Measurements from ENCODE around the gene BRINP2.

The BRINP2 gene

DNA sequence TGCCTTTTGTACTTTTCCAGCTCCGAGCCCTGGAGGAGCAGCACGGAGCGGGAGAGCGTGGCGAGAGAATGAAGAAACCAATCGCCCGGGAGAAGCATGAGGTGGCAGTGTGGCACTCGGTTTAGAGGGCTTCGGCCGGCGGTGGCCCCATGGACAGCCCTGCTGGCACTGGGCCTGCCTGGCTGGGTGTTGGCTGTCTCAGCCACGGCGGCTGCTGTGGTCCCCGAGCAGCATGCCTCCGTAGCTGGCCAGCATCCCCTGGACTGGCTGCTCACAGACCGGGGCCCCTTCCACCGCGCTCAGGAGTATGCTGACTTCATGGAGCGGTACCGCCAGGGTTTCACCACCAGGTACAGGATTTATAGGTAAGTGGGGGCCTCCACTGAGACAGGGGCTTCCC, 59.0 kb downstream of the BRINP2 start:
- H3K4me1 ChIP-seq (ENCODE audit: control insufficient read depth in 1 of 2, insufficient read depth in 2 of 2, low read length in 2 of 2) = no peaks in the 10 kb centered on the region
- no peaks in the 10 kb centered on the region for H3K36me3 ChIP-seq (ENCODE audit: control insufficient read depth in 1 of 2, insufficient read depth in 2 of 2, low read length in 2 of 2)
- no peak overlapping the region for H3K4me3 ChIP-seq (ENCODE audit: low read depth in 1 of 2, low read length in 2 of 2)

DNA sequence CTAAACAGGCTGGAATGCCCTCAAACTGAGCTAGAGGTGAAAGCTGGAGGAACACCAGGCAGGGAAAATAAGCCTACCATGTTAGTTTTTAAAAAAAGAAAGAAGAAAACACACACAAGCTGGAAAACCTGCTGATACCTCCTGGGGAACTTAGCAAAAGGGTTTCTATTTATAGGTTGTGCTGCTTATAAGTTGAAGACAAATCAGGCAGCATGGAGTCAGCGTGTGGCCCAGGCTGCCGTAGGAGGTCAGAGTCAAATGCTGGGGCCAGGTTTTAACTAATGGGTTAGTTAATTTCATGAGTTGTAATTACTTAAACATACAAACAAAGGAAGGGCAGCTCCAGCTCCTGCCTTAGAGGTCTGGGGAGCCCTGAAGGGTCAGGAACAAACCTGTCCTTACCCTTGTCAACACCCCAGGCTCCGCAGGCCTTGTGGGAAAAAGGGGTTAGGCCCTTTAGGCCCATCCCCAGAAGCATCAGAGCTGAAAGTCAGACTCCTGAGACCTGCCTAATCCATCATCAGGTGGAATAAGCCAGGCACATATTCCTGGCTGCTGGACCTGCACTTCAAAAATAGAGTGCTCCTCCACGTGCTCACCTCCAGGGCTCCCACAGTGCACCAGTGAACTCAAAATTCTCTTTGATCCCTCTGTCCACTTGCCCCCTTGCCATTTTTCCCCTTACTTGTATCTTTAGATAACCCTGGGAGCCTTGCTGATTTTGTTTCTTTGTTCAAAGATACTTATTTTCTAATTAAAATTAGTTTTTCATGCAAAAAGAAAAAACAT, 59.7 kb downstream of the BRINP2 start:
- H3K27me3 ChIP-seq (ENCODE audit: low read depth, low read length) = no peaks in the 10 kb centered on the region
- H3K27ac ChIP-seq (ENCODE audit: low read length) = no peak overlapping the region
- no peak overlapping the region for H3K4me3 ChIP-seq (ENCODE audit: low read depth in 1 of 2, low read length in 2 of 2)
- H3K4me1 ChIP-seq (ENCODE audit: control insufficient read depth in 1 of 2, insufficient read depth in 2 of 2, low read length in 2 of 2) = no peaks in the 10 kb centered on the region
- H3K36me3 ChIP-seq (ENCODE audit: control insufficient read depth in 1 of 2, insufficient read depth in 2 of 2, low read length in 2 of 2) = no peaks in the 10 kb centered on the region
- H3K9me3 ChIP-seq (ENCODE audit: control insufficient read depth in 1 of 2, low read length in 2 of 2) = no peaks in the 10 kb centered on the region

More for the DNA sequence above, 59.0 kb downstream of the BRINP2 start:
- Histone ChIP-seq H3K9me3 (ENCODE audit: control insufficient read depth in 1 of 2, low read length in 2 of 2) (no peaks in the 10 kb centered on the region), H3K27ac (ENCODE audit: low read length) (no peak overlapping the region), H3K27me3 (ENCODE audit: low read depth, low read length) (no peaks in the 10 kb centered on the region)

DNA sequence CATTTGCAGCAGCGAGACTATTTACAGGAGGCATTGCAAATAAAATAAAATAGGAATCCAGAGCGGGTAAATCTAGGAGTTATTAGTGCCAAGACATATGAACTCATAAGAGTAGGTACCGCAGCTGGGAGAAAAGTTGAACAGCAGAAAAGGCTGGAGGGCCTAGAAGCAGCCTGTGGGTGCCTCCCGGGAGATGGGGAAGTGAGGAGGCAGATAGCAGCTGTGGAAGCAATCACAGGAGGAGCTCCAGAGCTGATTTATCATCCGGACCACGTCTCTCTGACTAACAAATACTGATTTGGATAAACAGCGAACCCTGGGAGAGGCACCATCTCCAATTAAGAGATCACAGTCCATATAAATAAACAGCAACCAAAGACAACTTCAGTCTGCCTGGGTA, 64.6 kb downstream of the BRINP2 start:
- no peaks in the 10 kb centered on the region for H3K9me3 ChIP-seq (ENCODE audit: control insufficient read depth in 1 of 2, low read length in 2 of 2)

DNA sequence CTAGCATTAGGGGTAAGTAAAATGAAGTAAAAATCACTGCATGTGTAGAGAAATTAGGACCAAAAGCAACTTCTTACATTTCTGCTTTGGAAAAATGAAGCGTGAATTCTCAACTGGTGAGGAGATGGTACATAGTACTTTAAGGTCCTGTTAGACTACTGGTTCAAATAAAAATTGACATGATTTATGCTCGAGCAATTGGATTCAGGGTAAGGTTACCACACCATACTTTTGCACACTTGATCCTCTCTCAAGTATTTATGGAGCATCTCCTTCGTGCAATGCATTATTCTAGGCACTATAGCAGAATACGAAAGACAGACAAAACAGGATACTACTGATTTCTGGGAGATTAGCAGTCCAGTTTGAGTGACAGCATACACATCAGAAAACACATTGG, 66.2 kb downstream of the BRINP2 start:
- Histone ChIP-seq H3K4me3 (ENCODE audit: low read depth in 1 of 2, low read length in 2 of 2) (no peak overlapping the region), H3K27me3 (ENCODE audit: low read depth, low read length) (no peaks in the 10 kb centered on the region), H3K9me3 (ENCODE audit: control insufficient read depth in 1 of 2, low read length in 2 of 2) (no peaks in the 10 kb centered on the region), H3K4me1 (ENCODE audit: control insufficient read depth in 1 of 2, insufficient read depth in 2 of 2, low read length in 2 of 2) (no peaks in the 10 kb centered on the region), H3K27ac (ENCODE audit: low read length) (no peak overlapping the region), H3K36me3 (ENCODE audit: control insufficient read depth in 1 of 2, insufficient read depth in 2 of 2, low read length in 2 of 2) (no peaks in the 10 kb centered on the region)

More for the DNA sequence above, 64.6 kb downstream of the BRINP2 start:
- Histone ChIP-seq H3K36me3 (ENCODE audit: control insufficient read depth in 1 of 2, insufficient read depth in 2 of 2, low read length in 2 of 2) (no peaks in the 10 kb centered on the region), H3K27ac (ENCODE audit: low read length) (no peak overlapping the region), H3K4me1 (ENCODE audit: control insufficient read depth in 1 of 2, insufficient read depth in 2 of 2, low read length in 2 of 2) (no peaks in the 10 kb centered on the region), H3K27me3 (ENCODE audit: low read depth, low read length) (no peaks in the 10 kb centered on the region), H3K4me3 (ENCODE audit: low read depth in 1 of 2, low read length in 2 of 2) (no peak overlapping the region)

DNA sequence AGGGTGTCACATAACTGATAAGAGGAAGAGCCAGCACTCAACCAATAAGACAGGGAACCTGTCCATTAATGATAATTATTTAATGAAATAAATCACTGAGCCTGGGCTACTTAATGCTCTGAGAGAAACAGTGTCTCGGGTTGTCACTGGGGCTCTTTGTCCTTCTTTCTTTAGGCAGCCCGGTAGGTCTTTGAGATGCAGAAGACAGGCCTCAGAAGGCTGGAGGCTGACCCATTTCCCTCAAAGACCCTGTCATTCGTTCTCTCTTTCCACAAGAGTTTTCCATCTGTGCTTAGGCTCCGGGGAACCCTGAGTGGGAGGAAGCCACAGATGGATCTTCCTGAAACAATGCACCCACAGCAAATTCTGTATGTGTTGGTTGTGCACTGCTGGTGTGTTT, 68.2 kb downstream of the BRINP2 start:
- H3K9me3 ChIP-seq (ENCODE audit: control insufficient read depth in 1 of 2, low read length in 2 of 2) = no peaks in the 10 kb centered on the region
- H3K4me3 ChIP-seq (ENCODE audit: low read depth in 1 of 2, low read length in 2 of 2) = no peak overlapping the region
- H3K27me3 ChIP-seq (ENCODE audit: low read depth, low read length) = no peaks in the 10 kb centered on the region
- no peak overlapping the region for H3K27ac ChIP-seq (ENCODE audit: low read length)
- H3K36me3 ChIP-seq (ENCODE audit: control insufficient read depth in 1 of 2, insufficient read depth in 2 of 2, low read length in 2 of 2) = no peaks in the 10 kb centered on the region
- H3K4me1 ChIP-seq (ENCODE audit: control insufficient read depth in 1 of 2, insufficient read depth in 2 of 2, low read length in 2 of 2) = no peaks in the 10 kb centered on the region

DNA sequence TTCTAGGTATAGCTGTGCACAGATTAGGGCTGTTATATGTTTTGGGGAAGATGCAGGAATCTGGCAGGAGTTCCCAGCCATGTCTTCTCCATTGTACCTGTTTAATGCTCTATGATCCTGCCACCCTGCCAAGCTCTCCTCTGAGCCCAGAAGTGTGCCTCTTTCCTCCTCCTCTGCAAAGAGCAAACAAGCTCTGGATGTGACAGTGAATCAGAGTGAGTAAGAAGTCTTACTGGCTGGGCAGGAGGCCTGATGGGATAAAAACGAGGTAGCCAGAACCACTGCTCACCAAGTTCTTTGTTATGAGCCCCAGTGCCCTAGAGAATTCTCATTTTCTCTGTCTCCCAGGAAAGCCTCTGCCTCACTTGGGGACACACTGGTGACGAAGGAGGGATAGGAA, 69.0 kb downstream of the BRINP2 start:
- Histone ChIP-seq H3K36me3 (ENCODE audit: control insufficient read depth in 1 of 2, insufficient read depth in 2 of 2, low read length in 2 of 2) (no peaks in the 10 kb centered on the region), H3K4me3 (ENCODE audit: low read depth in 1 of 2, low read length in 2 of 2) (no peak overlapping the region), H3K27me3 (ENCODE audit: low read depth, low read length) (no peaks in the 10 kb centered on the region), H3K9me3 (ENCODE audit: control insufficient read depth in 1 of 2, low read length in 2 of 2) (no peaks in the 10 kb centered on the region), H3K27ac (ENCODE audit: low read length) (no peak overlapping the region), H3K4me1 (ENCODE audit: control insufficient read depth in 1 of 2, insufficient read depth in 2 of 2, low read length in 2 of 2) (no peaks in the 10 kb centered on the region)

DNA sequence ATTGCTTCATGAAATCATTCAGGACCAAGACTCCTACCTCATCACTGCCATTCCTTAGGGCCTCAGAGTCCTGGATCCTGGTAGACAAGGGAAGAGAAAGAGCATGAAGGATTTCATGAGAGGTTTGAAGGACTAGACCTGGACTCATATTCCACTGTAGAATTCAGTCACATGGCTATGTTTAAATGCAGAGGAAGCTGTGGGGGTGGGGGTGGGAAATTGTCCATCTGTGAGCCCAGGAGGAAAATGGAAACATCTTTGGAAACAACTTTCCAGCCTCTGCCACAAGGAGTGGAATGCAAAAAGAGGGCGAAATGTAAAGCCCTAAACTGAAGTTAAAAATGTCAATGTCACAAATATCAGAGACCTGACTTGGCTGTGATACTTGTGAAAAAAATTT, 73.0 kb downstream of the BRINP2 start:
- Histone ChIP-seq H3K4me1 (ENCODE audit: control insufficient read depth in 1 of 2, insufficient read depth in 2 of 2, low read length in 2 of 2) (peaks cover 0 to 7% of the 10 kb centered on the region in 2 donors), H3K27me3 (ENCODE audit: low read depth, low read length) (no peaks in the 10 kb centered on the region), H3K27ac (ENCODE audit: low read length) (no peak overlapping the region), H3K9me3 (ENCODE audit: control insufficient read depth in 1 of 2, low read length in 2 of 2) (no peaks in the 10 kb centered on the region), H3K4me3 (ENCODE audit: low read depth in 1 of 2, low read length in 2 of 2) (no peak overlapping the region), H3K36me3 (ENCODE audit: control insufficient read depth in 1 of 2, insufficient read depth in 2 of 2, low read length in 2 of 2) (no peaks in the 10 kb centered on the region)

DNA sequence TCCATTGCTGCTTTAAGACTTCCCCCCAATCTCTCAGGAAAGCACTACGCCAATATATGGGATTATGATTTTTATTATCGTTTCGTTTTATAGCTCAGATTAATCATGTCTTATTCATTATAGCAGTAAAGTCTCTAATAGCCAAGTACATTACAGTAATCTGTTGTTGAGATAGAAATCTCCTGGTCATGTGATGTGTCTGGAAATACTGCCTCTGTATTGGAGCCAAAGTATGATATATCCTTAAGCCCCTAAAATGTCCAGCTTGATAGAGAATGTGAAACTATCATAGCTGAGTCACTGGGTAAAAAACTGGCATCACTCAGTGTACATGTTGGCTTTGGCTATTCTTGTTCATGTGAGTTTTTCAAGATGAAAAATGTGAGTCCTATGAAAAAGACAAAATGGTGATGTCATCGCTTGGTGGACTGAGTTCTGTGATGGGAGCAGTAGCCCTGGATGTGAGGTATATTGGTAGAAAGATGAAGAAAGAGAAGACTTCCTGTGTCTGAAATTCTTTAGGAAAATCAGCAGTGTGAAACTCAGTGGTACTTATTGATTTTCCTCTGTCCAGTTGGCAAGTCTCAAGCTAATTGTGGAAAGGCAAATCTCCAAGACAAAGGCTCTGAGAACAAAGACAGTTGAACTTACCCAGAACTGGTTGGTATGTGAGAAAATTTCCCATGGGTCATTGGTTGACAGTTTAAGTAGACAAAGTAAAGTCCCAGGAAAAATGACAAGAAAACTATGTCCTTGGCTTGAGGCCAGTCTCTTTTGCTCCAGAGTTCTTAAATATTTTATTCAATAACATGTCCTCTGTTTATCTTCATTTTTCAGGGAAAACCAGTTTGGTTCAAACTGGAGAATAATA, 76.2 kb downstream of the BRINP2 start:
- no peak overlapping the region for H3K4me3 ChIP-seq (ENCODE audit: low read depth in 1 of 2, low read length in 2 of 2)

DNA sequence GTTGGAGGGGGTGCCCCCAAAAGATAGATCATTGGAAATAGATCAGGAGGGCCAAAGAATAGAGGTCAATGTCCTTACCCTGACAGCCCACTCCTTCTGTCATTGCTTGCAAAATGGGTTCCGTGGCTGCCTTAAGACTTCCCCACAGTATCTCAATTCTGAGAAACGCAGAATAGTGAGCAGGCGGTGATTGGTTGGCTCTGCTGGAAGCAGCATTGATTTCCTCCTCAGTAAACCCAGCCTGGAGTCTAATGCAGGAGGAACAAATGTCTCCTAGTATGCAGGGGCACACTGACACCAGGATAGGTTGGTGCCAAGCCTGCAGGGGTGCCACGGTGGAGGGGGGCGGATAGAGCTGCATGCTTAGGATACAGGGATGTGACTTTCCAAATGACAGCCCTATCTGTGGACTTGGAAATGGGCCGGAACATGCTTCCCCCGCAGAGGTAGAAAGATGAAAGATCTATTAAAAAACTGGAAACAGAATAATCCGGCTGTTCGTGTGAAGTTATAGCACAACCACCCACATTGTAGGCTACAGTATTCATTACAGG, 76.9 kb downstream of the BRINP2 start:
- Histone ChIP-seq H3K36me3 (ENCODE audit: control insufficient read depth in 1 of 2, insufficient read depth in 2 of 2, low read length in 2 of 2) (no peaks in the 10 kb centered on the region), H3K27me3 (ENCODE audit: low read depth, low read length) (no peaks in the 10 kb centered on the region), H3K4me3 (ENCODE audit: low read depth in 1 of 2, low read length in 2 of 2) (no peak overlapping the region), H3K27ac (ENCODE audit: low read length) (no peak overlapping the region), H3K4me1 (ENCODE audit: control insufficient read depth in 1 of 2, insufficient read depth in 2 of 2, low read length in 2 of 2) (peaks cover 0 to 7% of the 10 kb centered on the region in 2 donors), H3K9me3 (ENCODE audit: control insufficient read depth in 1 of 2, low read length in 2 of 2) (no peaks in the 10 kb centered on the region)

More for the DNA sequence above, 76.2 kb downstream of the BRINP2 start:
- no peaks in the 10 kb centered on the region for H3K36me3 ChIP-seq (ENCODE audit: control insufficient read depth in 1 of 2, insufficient read depth in 2 of 2, low read length in 2 of 2)
- no peaks in the 10 kb centered on the region for H3K9me3 ChIP-seq (ENCODE audit: control insufficient read depth in 1 of 2, low read length in 2 of 2)
- no peaks in the 10 kb centered on the region for H3K27me3 ChIP-seq (ENCODE audit: low read depth, low read length)
- no peak overlapping the region for H3K27ac ChIP-seq (ENCODE audit: low read length)
- peaks cover 0 to 7% of the 10 kb centered on the region in 2 donors for H3K4me1 ChIP-seq (ENCODE audit: control insufficient read depth in 1 of 2, insufficient read depth in 2 of 2, low read length in 2 of 2)

DNA sequence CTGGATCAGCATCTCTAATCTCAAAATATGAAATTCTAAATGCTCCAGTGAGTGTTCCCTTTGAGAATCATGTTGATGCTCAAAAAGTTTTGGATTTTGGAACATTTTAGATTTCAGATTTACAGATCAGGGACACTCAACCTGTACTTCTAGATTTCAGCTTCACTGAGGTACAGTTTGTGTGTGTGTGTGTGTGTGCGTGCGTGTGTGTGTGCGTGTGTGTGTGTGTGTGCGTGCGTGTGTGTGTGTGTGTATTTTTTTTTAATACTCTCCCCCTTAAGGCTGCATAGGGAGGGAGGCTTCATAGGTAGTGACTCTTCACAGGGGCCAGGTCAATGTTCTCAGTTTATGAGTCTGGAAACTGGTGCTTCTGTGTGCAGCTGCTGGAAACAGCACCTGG, 77.5 kb downstream of the BRINP2 start:
- no peaks in the 10 kb centered on the region for H3K9me3 ChIP-seq (ENCODE audit: control insufficient read depth in 1 of 2, low read length in 2 of 2)
- H3K4me3 ChIP-seq (ENCODE audit: low read depth in 1 of 2, low read length in 2 of 2) = no peak overlapping the region
- H3K36me3 ChIP-seq (ENCODE audit: control insufficient read depth in 1 of 2, insufficient read depth in 2 of 2, low read length in 2 of 2) = no peaks in the 10 kb centered on the region
- no peak overlapping the region for H3K27ac ChIP-seq (ENCODE audit: low read length)
- peaks cover 0 to 7% of the 10 kb centered on the region in 2 donors for H3K4me1 ChIP-seq (ENCODE audit: control insufficient read depth in 1 of 2, insufficient read depth in 2 of 2, low read length in 2 of 2)
- H3K27me3 ChIP-seq (ENCODE audit: low read depth, low read length) = no peaks in the 10 kb centered on the region

DNA sequence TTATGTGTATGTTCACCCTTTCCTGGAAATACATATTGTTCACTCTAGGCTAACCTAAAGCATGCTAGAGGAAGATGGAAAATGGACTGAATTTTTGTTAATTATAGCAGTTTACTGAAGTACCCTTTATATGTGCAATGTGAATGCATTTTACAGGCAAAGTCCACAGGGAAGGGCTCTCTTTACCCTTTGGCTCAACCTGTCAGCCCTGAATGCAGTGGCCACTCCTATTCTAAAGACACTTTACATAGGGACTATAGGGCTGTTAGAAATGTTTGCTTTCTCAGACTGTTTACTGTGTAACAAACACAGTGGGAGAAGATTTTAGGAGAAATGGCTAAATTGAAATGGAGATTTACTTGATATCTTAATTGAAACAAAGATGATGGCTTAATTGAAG, 78.5 kb downstream of the BRINP2 start:
- H3K4me1 ChIP-seq (ENCODE audit: control insufficient read depth in 1 of 2, insufficient read depth in 2 of 2, low read length in 2 of 2) = peaks cover 0 to 7% of the 10 kb centered on the region in 2 donors
- no peak overlapping the region for H3K4me3 ChIP-seq (ENCODE audit: low read depth in 1 of 2, low read length in 2 of 2)
- no peak overlapping the region for H3K27ac ChIP-seq (ENCODE audit: low read length)
- H3K9me3 ChIP-seq (ENCODE audit: control insufficient read depth in 1 of 2, low read length in 2 of 2) = no peaks in the 10 kb centered on the region
- no peaks in the 10 kb centered on the region for H3K36me3 ChIP-seq (ENCODE audit: control insufficient read depth in 1 of 2, insufficient read depth in 2 of 2, low read length in 2 of 2)
- no peaks in the 10 kb centered on the region for H3K27me3 ChIP-seq (ENCODE audit: low read depth, low read length)

Measured in muscle layer of duodenum (tissue), 2 donors.